GM23338 (cell line): Measurements from ENCODE around the gene MOB3B. TPM values are rescaled to one million over a fixed set of nuclear protein-coding genes. Genes with fewer than 3 reads are reported as not detected.

ENCODE experiments used
- ATAC-seq: fragments of 200-7000 bp; cut with Tn5 transposase; 3 replicates; pipeline ENCODE4 v1.9.1; 2020
- DNase-seq: peaks from one replicate; pipeline ENCODE4 v3.0.0-alpha.2; 2015; ENCODE audit warnings: low spot score
- H2AFZ ChIP-seq: fragments of 200-600 bp; sonication (generic); 2 replicates; pipeline ENCODE4 v1.8.0; 2016; ENCODE audit warnings: antibody characterized with exemption, mild to moderate bottlenecking, moderate library complexity
- H3F3A ChIP-seq: fragments of 200-600 bp; sonication (generic); replicated peaks from 2 replicates; pipeline ENCODE4 v1.8.0; 2017; ENCODE audit warnings: antibody characterized with exemption, mixed run types, low read depth
- H3K27ac ChIP-seq: fragments of 200-600 bp; sonication (generic); 2 replicates; pipeline ENCODE4 v1.6.1; 2016; ENCODE audit warnings: low read depth
- H3K27me3 ChIP-seq: fragments of 200-600 bp; sonication (generic); 2 replicates; pipeline ENCODE4 v1.8.0; 2016; ENCODE audit warnings: mild to moderate bottlenecking, mixed run types, moderate library complexity; ENCODE audit not compliant: insufficient read depth
- H3K36me3 ChIP-seq: fragments of 200-600 bp; sonication (generic); 2 replicates; pipeline ENCODE4 v1.8.0; 2016; ENCODE audit warnings: mild to moderate bottlenecking; ENCODE audit not compliant: insufficient read depth
- H3K4me1 ChIP-seq: fragments of 200-600 bp; sonication (generic); 2 replicates; pipeline ENCODE4 v1.8.0; 2016; ENCODE audit warnings: mild to moderate bottlenecking, moderate library complexity; ENCODE audit not compliant: insufficient read depth
- H3K4me2 ChIP-seq: fragments of 200-600 bp; sonication (generic); 2 replicates; pipeline ENCODE4 v1.7.1; 2017; ENCODE audit warnings: mixed run types
- H3K4me3 ChIP-seq: fragments of 200-600 bp; sonication (generic); 2 replicates; pipeline ENCODE4 v1.6.1; 2016; ENCODE audit warnings: mixed run types
- H3K79me2 ChIP-seq: fragments of 200-600 bp; sonication (generic); replicated peaks from 2 replicates; pipeline ENCODE4 v1.8.0; 2017; ENCODE audit warnings: mild to moderate bottlenecking; ENCODE audit not compliant: insufficient read depth
- H3K9me2 ChIP-seq: fragments of 200-600 bp; sonication (generic); 2 replicates; pipeline ENCODE4 v1.8.0; 2017; ENCODE audit not compliant: insufficient read depth
- H4K20me1 ChIP-seq: fragments of 200-600 bp; sonication (generic); replicated peaks from 2 replicates; pipeline ENCODE4 v1.8.0; 2017; ENCODE audit warnings: mild to moderate bottlenecking; ENCODE audit not compliant: insufficient read depth
- H3K27ac Mint-ChIP-seq: 2 replicates; pipeline ENCODE4 v1.8.0; 2020; ENCODE audit warnings: inconsistent platforms, mild to moderate bottlenecking, moderate library complexity, mixed read lengths
- H3K27me3 Mint-ChIP-seq: 3 replicates; pipeline ENCODE4 v1.8.0; 2022; ENCODE audit warnings: low read depth, mild to moderate bottlenecking, moderate library complexity, mixed read lengths, inconsistent platforms; ENCODE audit not compliant: insufficient read depth, poor library complexity
- H3K36me3 Mint-ChIP-seq: 3 replicates; pipeline ENCODE4 v1.8.0; 2021; ENCODE audit warnings: low read depth, mild to moderate bottlenecking, inconsistent platforms, moderate library complexity, mixed read lengths
- H3K4me1 Mint-ChIP-seq: 3 replicates; pipeline ENCODE4 v1.8.0; 2020; ENCODE audit warnings: mild to moderate bottlenecking, inconsistent platforms, mixed read lengths
- H3K4me3 Mint-ChIP-seq: 3 replicates; pipeline ENCODE4 v1.8.0; 2021; ENCODE audit warnings: moderate library complexity, mild to moderate bottlenecking, inconsistent platforms, mixed read lengths
- H3K9me3 Mint-ChIP-seq: 3 replicates; pipeline ENCODE4 v1.8.0; 2020; ENCODE audit warnings: moderate library complexity, mild to moderate bottlenecking, inconsistent platforms, mixed read lengths
- CTCF ChIP-seq, 2 experiments: fragments of 200-600 bp in 1 of 2; sonication (generic) in 1 of 2; conservative IDR thresholded peaks; 2 replicates each; pipeline versions ENCODE4 v1.5.1 to v1.6.1; 2016 to 2017; ENCODE audit warnings: antibody characterized with exemption in 2 of 2, low read depth in 2 of 2, mild to moderate bottlenecking in 2 of 2, moderate library complexity in 1 of 2
- EZH2 ChIP-seq: fragments of 200-600 bp; sonication (generic); IDR thresholded peaks from one replicate; pipeline ENCODE4 v1.8.0; 2017; ENCODE audit warnings: antibody characterized with exemption, mild to moderate bottlenecking, low read depth; ENCODE audit not compliant: unreplicated experiment
- EZH2phosphoT487 ChIP-seq: fragments of 200-600 bp; sonication (generic); IDR thresholded peaks from one replicate; pipeline ENCODE4 v1.8.1; 2018; ENCODE audit warnings: antibody characterized with exemption; ENCODE audit not compliant: unreplicated experiment
- JUNB ChIP-seq: IDR thresholded peaks from one replicate; pipeline ENCODE4 v1.6.1; 2016; ENCODE audit warnings: antibody characterized with exemption; ENCODE audit not compliant: unreplicated experiment
- NANOG ChIP-seq: IDR thresholded peaks from 2 replicates; pipeline ENCODE4 v1.6.1; 2016; ENCODE audit warnings: antibody characterized with exemption, borderline replicate concordance
- POLR2AphosphoS5 ChIP-seq: IDR thresholded peaks from 2 replicates; pipeline ENCODE4 v1.6.1; 2016; ENCODE audit warnings: antibody characterized with exemption, low read depth
- REST ChIP-seq: IDR thresholded peaks from one replicate; pipeline ENCODE4 v1.6.1; 2018; ENCODE audit warnings: antibody characterized with exemption; ENCODE audit not compliant: unreplicated experiment
- STAT1 ChIP-seq: IDR thresholded peaks from one replicate; pipeline ENCODE4 v1.6.1; 2016; ENCODE audit warnings: antibody characterized with exemption; ENCODE audit not compliant: unreplicated experiment
- ZNF114 ChIP-seq: fragments of 250-450 bp; sonication (Bioruptor Pico); IDR thresholded peaks from 2 replicates; pipeline ENCODE4 v1.5.0; 2020; ENCODE audit warnings: mild to moderate bottlenecking, moderate library complexity
- ZNF331 ChIP-seq: fragments of 250-450 bp; sonication (Bioruptor Pico); IDR thresholded peaks from 2 replicates; pipeline ENCODE4 v1.5.0; 2020; ENCODE audit warnings: low read depth, mild to moderate bottlenecking, moderate library complexity
- ZNF462 ChIP-seq: fragments of 250-450 bp; sonication (Bioruptor Pico); IDR thresholded peaks from 2 replicates; pipeline ENCODE4 v1.5.0; 2020; ENCODE audit warnings: mild to moderate bottlenecking, moderate library complexity
- polyA plus RNA-seq: library from polyadenylated mRNA; unstranded; fragments of >200 nt; fragmentation: Nextera tagmentation; extraction: Ambion mirVana; gene quantifications from 2 replicates; pipeline ENCODE4 v1.2.1, GENCODE V29; 2016
- total RNA-seq: library from RNA; depleted of rRNA; stranded (reverse); fragments of >200 nt; shearing (Covaris generic); gene quantifications from 2 replicates; pipeline ENCODE4 v1.2.3, GENCODE V29; 2014

Gene MOB3B
- total and polyA plus RNA-seq, 2 experiments from 2014 or later, result 7.6 to 12.1 TPM

- TF ChIP-seq CTCF (conservative IDR thresholded peaks at IDR 0.05; ENCODE audit: low read depth in 2 of 2) (no peak), REST (no peak), NANOG (no peak), EZH2 (no peak)
Observed at GRCh38 chr9:27518809-27519208, 10.8 kb downstream of the MOB3B start (continued).

- Histone ChIP-seq H3K79me2 (peaks cover 48% of the 10 kb centered on the region), H3K36me3 (no peaks in the 10 kb centered on the region), H2AFZ (no peak overlapping the region), H3F3A (no peaks in the 10 kb centered on the region), H3K4me2 (no peak overlapping the region), H4K20me1 (0 out of 2 replicates have a peak, but pooled peaks cover 3% of the 10 kb centered on the region), H3K27me3 (no peaks in the 10 kb centered on the region), H3K27ac (no peak overlapping the region), H3K4me1 (peaks cover 8% of the 10 kb centered on the region; the same call in 1 of the 2 replicates), H3K4me3 (no peak overlapping the region), H3K9me2 (peaks cover 7% of the 10 kb centered on the region; the same call in 1 of the 2 replicates)
- DNase-seq, result no peak
- Mint-ChIP-seq H3K4me1 (peaks cover 30% of the 10 kb centered on the region), H3K27me3 (no peaks in the 10 kb centered on the region), H3K4me3 (no peak overlapping the region), H3K36me3 (no peaks in the 10 kb centered on the region), H3K9me3 (no peaks in the 10 kb centered on the region; the same call in 2 of the 3 replicates), H3K27ac (no peak overlapping the region)
- no peak for ATAC-seq
- TF ChIP-seq EZH2phosphoT487 (no peak), STAT1 (no peak), CTCF (conservative IDR thresholded peaks at IDR 0.05; ENCODE audit: low read depth in 2 of 2) (no peak), ZNF114 (CRISPR knock-in tag) (no peak), POLR2AphosphoS5 (no peak), ZNF331 (CRISPR knock-in tag) (no peak), JUNB (no peak), EZH2 (no peak), ZNF462 (CRISPR knock-in tag) (no peak)
Observed at GRCh38 chr9:27518006-27518405, 11.6 kb downstream of the MOB3B start.
